ENCODE measurements around the gene TOX3.

TOX3 gene

DNA sequence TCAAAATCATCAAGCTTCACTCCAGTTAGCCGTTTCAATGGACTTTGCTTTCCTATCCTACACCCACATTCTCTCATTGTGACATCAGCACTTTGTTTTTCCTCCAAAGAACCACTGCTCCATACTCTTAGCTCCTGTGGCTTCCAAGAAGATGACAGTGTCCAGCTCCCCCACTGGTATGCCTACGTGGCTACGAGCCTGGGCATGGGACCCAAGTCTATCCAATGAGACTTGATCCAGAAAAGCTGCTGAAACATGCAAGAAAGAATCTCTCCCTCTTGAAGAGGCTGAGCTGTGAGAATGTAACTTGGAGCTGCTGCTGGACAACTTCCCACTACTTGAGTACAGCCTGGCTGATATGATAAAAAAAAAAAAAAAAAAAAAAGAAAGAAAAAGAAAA, 9.4 kb downstream of the TOX3 start:
- no peak for DNase-seq (ENCODE audit: low read depth)

GRCh38 chr16:52535076-52535475, 11.9 kb downstream of the TOX3 start:
- DNase-seq (ENCODE audit: low read depth) = no peak

DNA sequence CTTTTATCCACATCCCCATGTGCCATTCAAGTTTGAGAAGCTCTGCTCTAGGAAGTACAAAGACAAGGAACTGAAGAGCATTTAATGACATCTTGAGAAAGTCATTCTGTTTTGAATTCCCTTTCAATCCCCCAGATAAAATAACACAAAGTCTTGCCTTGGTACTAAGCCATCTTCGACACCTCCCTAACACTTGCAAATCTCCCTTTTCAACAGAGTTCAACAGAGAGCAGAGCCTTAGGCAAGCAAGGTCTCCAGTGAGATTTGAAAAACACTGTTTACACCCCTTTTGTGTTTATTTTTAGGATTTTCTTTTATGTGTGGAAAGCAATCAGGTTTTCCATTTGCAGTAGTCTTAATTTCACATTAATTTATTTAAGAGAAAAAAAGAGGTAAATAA, 13.6 kb downstream of the TOX3 start:
- DNase-seq (ENCODE audit: low read depth) = no peak

GRCh38 chr16:52532384-52532783, 14.6 kb downstream of the TOX3 start:
- DNase-seq (ENCODE audit: low read depth) = no peak

DNA sequence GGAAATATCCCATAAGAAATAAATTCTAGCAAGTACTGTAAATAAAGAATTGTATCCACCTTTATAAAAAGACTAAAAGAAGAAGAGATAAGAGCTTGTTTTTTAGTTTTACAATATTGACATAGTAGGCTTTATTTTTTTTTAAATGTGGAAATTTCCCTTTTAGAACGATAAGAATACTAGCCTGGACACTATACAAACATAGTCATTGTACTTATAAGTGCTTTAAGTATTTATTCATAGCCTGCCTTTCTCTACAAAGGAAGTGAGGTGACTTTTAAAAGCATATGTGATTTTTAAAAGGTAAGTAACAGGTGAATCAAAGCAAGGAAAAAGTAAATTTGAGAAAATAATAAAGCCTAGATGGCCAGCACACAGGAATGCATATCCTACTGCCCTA, 17.7 kb downstream of the TOX3 start:
- no peak for DNase-seq (ENCODE audit: low read depth)

DNA sequence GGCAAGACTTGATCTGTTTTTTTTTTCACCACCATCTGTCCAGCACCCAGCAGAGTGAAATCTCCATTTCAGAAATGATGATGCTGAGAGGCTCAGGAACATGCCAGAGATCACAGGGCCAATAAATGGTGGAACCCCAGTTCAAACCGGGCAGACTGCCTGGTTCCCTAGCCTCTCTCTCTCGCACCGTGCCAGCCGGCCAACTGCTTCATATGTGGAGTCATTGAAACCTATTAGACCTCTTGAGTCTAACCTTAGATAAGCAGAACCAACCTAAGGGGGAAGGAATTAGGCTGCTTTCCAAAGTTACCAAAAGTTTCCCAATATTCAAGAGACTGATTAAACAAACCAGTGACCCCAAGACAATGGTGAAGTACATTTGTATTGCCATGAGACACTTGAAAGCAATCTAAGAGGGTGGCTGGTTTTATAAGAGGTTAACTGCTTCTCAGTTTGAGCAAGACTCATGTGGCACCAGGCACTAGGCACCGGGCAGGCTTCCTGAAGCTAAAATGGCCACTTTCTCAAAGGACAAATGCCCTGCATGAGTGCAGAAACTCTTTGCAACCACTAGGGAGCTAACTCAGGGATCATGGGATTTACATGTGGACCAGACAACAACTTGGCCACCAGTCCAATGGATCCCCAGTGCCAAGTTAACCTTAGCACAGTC, 18.4 kb downstream of the TOX3 start:
- DNase-seq (ENCODE audit: low read depth) = no peak

- DNase-seq (ENCODE audit: low read depth) = no peak
Measured at GRCh38 chr16:52526830-52527229, 20.1 kb downstream of the TOX3 start.

- DNase-seq (ENCODE audit: low read depth) = no peak
Measured at GRCh38 chr16:52526116-52526828, 20.7 kb downstream of the TOX3 start.

GRCh38 chr16:52521570-52521969, 25.4 kb downstream of the TOX3 start:
- no peak for DNase-seq (ENCODE audit: low read depth)

DNA sequence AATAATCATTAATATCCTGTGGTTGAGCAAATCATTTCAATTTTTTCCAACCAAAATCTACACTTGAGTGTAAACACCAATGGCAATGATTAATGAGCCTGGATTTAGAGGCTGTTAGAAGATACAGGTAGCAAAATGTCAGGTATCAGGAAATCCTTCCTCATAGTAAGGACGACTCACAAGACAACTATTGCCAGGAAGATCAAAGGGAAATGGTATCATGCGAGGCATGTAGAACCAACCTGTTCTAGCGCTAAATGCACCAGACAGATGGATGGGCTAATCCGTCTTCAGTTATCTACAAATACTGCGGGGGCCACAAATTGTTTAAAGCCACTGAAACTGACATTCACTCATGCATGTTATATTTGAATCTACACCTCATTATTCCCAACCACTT, 28.1 kb downstream of the TOX3 start:
- no peak for DNase-seq (ENCODE audit: low read depth)

DNA sequence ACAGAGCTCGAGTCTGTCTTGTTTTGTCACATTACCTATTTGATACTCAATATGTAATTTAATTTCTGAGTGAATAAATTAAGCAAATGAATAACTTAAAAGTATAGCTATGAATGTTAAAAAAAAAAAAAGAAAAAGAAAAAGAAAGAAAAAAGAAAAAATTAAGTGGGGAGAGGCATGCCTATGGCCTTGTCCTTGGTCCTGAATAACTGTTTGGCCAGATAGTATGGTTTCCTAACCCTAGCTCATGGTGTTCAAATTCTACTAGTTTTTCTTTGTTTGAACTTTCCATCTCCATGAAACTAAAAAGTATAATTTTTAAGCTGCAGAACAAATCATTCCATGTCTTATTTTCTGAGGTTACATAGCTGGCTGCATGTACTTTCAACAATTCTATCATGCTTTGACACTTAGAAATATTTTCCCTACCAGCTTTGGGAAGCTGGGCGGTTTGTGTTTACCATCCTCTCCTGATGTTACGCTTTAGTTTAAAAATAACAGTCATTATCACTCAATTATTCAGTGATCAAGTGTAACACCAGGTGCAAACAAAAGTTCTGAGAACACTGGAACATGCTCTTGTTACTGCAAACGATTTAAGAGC, 31.8 kb downstream of the TOX3 start:
- no peak for DNase-seq (ENCODE audit: low read depth)

- DNase-seq (ENCODE audit: low read depth) = no peak
Measured at GRCh38 chr16:52512297-52512987, 34.5 kb downstream of the TOX3 start.

DNA sequence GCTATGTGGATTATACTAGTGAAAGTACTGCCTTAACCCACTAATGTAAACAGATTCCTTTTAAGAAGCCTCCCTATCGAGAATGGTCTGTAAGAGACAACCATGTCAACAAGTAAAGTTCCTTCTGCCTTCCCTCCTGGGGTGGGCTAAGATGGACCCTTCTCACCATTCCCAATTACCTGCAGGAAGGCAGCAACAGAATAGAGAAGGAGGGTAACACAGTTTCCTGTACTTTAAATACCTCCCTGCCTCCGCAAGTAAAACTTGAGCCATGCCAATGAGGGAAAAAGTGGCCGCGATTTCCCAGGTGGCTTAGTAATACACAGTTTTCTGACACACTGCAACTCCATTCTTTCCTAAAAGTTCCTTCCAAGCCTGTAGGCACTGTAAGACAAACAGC, 45.2 kb downstream of the TOX3 start:
- DNase-seq (ENCODE audit: low read depth) = no peak

DNA sequence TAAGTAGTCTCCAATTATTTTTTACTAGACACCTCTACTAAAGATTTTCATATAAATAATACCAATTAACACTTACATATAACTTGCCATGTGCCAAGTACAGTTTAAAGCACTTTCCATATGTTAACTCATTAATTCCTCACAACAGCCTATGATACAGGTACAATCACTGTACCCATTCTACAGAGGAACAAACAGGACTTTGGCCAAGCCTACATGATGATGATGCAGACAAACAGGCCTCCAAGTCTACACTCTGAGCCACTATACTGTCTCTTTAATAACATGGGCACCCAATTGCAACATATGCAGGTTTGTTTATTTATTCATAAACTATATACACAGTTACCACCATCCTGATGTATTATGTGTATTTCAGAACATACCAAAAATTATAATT, 46.0 kb downstream of the TOX3 start:
- no peak for DNase-seq (ENCODE audit: low read depth)

DNA sequence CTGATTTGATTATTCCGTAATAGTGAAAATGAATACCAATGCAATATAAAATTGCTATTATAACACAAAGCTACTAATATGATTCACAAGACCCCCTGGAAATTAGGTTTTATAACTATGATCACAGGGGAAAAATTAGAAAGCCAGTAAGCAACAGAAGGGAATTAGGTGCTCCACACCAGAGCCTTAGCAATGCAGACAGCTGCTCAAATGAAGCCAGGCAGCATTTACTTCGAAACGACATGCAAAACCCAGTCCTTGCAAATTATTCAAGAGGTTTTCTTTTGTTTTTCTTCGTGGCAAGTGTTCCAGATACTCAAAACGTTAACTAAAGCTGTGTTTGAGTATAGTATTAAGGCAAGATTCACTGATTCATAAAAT, 47.9 kb downstream of the TOX3 start:
- DNase-seq (ENCODE audit: low read depth) = no peak

DNA sequence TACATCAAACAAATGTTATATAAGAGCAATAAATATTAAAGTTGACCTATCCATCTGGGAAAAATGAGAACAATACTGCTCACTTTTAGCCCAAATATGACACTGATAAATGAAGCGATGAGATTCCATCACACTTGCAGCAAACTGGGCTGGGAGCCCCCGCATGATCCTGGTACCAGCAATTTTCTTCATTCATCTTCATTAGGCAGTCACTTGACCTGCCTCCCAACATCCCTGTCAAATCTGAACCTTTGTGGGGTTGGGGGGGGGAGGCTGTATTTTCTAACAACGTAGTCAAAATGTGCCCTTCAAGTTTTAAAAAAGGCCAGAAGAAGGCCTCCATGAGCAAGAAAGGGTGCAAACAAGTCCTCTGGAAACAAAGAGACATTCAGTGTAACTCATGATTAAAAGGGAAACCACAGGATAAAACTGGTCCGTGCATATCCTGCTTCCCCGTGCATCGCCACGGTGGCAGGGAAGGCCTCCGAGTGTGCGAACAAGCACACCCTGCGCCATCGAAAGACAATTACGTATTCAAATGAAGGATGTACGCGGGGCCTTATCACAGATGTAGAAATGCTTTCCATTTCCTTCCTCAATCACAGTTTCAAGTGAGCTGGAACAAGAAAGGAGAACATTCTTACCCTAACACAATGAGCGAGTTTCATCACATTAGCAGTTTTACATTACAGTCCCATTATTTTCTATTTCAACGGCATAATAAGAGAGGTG, 48.4 kb downstream of the TOX3 start:
- no peak for DNase-seq (ENCODE audit: low read depth)

DNA sequence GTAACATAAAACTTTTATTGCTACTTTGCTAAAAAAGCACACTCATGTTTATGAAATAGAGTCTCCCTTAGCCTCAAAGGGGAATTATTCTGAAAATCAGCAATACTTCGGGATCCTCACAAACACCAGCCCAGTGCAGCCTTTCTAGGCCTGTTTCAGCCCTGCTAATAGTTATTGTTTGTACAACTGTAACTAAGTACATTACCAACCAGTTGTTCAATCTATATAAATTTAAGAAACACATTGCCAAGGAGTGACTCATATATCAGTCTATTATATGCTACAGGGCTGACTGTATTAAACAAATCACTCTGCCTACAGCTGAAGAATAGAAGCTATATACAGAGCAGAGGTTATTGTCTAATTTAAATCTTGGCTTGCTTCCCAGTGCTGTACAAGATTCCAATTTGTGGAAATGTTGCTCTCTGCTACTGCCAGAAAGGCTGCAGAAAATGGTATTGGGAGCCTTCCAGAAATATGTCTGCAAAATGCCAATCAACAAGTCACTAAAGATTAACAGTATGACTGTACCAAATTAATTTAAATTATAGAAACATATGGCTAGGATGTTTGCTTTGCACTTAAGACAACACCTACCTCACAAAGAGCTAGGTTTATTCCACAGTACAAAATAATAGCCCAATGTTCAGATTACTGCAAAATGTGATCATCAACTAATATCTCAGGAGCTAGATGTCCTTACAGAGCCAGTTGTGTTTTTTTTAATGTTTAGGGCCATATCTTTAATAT, 49.7 kb downstream of the TOX3 start:
- no peak for DNase-seq (ENCODE audit: low read depth)

DNA sequence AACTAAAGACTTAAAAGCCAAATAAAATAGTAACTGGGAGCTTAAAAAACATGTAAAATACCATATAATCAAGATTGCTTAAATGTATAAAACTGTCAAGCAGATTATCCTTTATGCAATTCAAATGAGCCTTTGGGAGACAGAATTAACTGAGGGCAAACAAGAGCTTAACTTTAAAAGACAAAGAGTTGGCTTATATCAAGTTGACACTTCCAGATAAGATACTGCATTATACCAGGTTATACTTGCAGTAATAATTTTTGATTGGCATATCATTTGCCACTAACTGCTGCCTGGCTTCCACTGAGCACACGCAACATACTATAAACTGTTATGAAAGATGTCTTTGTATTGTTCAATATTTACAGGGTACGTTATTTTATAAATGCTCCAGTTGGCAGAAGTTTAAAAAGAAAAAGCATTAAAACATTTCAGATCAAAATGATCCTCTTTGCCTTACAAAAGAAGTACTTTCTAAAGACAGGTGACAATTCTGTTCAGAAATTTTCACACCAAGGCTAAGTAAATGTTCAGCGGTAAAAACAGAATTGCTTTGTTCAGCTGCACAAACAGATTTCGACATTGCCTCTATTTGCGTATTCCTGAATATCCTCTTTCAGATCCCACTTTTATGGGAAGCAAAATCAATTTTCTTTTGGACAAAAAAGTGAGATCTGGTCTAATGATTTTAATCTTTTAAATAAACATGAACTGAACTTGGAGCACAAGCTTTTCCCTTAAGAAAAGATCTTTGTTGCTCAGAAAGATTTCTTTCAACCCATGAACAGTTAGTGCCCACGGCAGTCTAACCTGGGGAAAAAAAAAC, 50.7 kb downstream of the TOX3 start:
- no peak for DNase-seq (ENCODE audit: low read depth)

GRCh38 chr16:52494621-52495020, 52.3 kb downstream of the TOX3 start:
- no peak for DNase-seq (ENCODE audit: low read depth)

GRCh38 chr16:52494145-52494544, 52.8 kb downstream of the TOX3 start:
- DNase-seq (ENCODE audit: low read depth) = no peak
